ENCODE measurements around the gene RIC8A. TPM values are rescaled to one million over a fixed set of nuclear protein-coding genes. Genes with fewer than 3 reads are reported as not detected.
A peak's percentile ranks its signal among the peaks of the same experiment; 100 is the strongest.

Gene RIC8A
- total RNA-seq, 1 donor from 2014 or later, result 91.8 TPM

DNA sequence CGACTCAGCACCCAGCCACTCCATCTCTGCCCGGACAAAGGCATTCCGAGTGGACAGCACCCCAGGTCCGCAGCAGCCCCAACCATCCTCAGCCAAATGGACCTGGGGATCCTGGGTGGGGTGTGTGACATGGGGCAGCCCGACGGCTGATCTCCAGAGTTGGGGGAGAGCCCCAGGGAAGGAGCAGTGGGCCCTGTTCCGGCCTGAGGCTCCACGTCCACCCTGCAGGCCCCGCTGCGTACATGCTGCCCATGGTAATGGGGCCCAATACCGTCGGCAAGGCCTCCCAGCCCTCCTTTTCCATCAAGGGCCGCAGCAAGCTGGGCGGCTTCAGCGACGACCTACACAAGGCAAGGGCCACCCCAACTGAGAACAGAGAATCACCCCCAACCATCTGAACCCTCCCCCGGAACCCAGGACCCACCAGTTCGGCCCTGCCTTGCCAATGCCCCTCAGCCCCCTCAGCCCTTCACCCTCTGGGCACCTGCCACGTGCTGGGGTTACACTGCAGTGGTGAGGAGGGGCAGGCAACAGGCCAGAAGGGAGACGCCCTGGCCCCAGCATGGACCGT lies 9.2 kb upstream of the RIC8A start:
- DNase-seq (peak; percentile 57), ATAC-seq (no peak)
- H3K36me3 ChIP-seq, result peaks cover 13% of the 10 kb centered on the region

DNA sequence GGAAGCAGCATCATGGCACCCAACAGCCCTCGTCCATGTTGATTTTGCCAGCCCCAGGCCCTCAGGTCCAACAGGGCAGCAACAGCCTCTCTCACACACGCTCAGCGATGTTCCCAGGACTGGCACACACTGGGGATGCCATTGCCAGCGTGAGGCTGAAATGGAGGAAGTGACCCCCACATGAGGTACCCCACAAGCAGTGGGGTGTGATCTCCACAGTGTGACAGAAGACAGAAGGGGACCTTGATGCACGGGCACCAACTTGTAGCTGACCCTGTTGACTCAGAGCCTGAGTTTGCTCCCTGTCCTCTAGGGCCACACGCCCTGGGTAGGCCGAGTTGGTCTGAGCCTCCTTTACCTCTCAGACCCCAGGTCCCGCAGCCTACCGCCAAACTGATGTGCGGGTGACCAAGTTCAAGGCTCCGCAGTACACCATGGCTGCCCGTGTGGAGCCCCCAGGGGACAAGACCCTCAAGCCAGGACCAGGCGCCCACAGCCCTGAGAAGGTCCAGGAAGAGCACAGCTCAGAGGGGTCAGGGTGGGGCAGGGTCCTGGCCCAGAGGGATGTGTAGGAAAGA lies 8.4 kb upstream of the RIC8A start:
- Histone ChIP-seq H3K4me1 (no peaks in the 10 kb centered on the region), H3K9me3 (no peaks in the 10 kb centered on the region), H3K27me3 (no peaks in the 10 kb centered on the region), H3K4me3 (no peak overlapping the region), H3K27ac (no peak overlapping the region), H3K36me3 (peaks cover 21% of the 10 kb centered on the region)
- peak; percentile 63 for DNase-seq
- ATAC-seq, result no peak
- TF ChIP-seq, protein P1, sequence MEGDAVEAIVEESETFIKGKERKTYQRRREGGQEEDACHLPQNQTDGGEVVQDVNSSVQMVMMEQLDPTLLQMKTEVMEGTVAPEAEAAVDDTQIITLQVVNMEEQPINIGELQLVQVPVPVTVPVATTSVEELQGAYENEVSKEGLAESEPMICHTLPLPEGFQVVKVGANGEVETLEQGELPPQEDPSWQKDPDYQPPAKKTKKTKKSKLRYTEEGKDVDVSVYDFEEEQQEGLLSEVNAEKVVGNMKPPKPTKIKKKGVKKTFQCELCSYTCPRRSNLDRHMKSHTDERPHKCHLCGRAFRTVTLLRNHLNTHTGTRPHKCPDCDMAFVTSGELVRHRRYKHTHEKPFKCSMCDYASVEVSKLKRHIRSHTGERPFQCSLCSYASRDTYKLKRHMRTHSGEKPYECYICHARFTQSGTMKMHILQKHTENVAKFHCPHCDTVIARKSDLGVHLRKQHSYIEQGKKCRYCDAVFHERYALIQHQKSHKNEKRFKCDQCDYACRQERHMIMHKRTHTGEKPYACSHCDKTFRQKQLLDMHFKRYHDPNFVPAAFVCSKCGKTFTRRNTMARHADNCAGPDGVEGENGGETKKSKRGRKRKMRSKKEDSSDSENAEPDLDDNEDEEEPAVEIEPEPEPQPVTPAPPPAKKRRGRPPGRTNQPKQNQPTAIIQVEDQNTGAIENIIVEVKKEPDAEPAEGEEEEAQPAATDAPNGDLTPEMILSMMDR (IDR thresholded peaks at IDR 0.05), result no peak
- intact Hi-C loops (cut with DNase I), result no loop called here

More for the DNA sequence above, 9.2 kb upstream of the RIC8A start:
- Histone ChIP-seq H3K27me3 (no peaks in the 10 kb centered on the region), H3K4me1 (no peaks in the 10 kb centered on the region), H3K27ac (no peak overlapping the region), H3K4me3 (no peak overlapping the region), H3K9me3 (no peaks in the 10 kb centered on the region)
- TF ChIP-seq, protein P1 (IDR thresholded peaks at IDR 0.05), result no peak
- intact Hi-C loops (cut with DNase I), result no loop called here

DNA sequence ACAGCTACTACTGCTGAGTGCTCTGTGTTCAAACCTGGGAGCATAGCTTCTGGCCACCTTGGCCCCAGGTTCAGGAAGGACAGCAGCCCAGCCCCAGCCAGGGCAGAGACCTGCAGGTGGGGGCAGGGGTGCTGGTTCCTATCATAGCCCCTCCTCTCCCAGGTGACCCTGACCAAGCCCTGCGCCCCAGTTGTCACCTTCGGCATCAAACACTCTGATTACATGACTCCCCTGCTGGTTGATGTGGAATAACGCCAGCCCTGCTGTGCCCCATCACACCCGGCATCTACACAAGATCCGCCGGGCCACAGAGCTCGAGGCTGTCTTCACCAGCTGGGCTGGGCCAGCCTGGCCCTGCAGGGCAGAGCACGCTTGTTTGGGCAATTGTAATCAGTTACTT lies 7.7 kb upstream of the RIC8A start:
- intact Hi-C loops (cut with DNase I), result no loop called here

DNA sequence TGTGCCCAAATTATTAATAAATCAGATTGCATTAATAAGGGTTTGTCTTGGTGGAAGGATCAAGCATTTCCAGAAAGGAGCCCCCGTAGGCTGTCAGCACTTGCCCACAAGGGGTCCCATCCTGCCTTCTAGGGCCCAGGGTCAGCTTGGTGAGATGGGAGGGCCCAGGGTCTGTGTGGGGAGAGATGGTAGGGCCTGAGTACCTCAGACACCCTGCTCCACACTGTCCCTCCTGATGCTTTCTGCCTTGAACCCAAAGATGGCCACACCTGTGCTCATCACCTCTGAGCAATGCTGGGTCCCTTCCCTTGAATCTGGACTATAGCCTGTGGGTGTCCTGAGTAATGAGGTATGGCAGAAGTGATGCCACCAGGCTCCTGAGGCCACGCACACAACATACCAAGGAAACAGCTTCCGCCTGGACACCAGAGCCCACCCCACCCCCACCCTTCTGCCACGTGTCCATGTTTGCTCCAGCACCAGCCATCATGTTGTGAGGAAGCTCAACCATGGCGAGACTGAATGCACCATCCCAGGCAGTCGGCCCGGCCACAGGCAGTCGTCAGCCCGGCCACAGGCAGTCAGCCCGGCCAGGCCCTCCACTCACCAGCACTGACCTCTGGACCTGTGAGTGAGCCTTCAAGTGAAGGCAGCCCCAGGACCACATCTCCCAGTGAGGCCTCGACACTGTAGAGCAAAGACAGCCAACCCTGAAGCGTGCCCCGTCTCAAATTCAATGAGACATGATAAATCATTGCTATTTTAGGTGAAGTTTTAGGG lies 7.1 kb upstream of the RIC8A start:
- TF ChIP-seq, protein P1 (IDR thresholded peaks at IDR 0.05), result no peak
- intact Hi-C loops (cut with DNase I), result no loop called here
- peak; percentile 56 for DNase-seq
- H3K9me3 ChIP-seq, result no peaks in the 10 kb centered on the region
- peaks cover 34% of the 10 kb centered on the region for H3K36me3 ChIP-seq
- H3K27ac ChIP-seq, result no peak overlapping the region
- no peaks in the 10 kb centered on the region for H3K27me3 ChIP-seq
- H3K4me3 ChIP-seq, result no peak overlapping the region
- H3K4me1 ChIP-seq, result peaks cover 6% of the 10 kb centered on the region
- ATAC-seq, result no peak

More for the DNA sequence above, 7.7 kb upstream of the RIC8A start:
- TF ChIP-seq, protein P1 (IDR thresholded peaks at IDR 0.05), result no peak
- Histone ChIP-seq H3K27ac (no peak overlapping the region), H3K36me3 (peaks cover 28% of the 10 kb centered on the region), H3K4me3 (no peak overlapping the region), H3K4me1 (no peaks in the 10 kb centered on the region), H3K27me3 (no peaks in the 10 kb centered on the region), H3K9me3 (no peaks in the 10 kb centered on the region)
- ATAC-seq, result no peak
- peak; percentile 55 for DNase-seq

DNA sequence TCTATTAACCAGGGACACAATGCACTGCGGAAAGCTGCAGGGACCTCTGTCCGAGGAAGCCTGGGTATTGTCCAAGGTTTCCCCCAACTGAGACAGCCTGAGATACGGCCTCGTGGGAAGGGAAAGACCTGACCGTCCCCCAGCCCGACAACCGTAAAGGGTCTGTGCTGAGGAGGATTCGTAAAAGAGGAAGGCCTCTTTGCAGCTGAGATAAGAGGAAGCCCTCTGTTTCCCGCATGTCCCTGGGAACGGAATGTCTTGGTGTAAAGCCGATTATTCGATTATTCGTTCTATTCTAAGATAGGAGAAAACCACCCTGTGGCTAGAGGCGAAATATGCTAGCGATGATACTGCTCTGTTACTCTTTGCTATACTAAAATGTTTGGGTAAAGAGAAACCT lies 5.5 kb upstream of the RIC8A start:
- ATAC-seq (no peak), DNase-seq (no peak)
- Histone ChIP-seq H3K4me1 (peaks cover 16% of the 10 kb centered on the region), H3K27me3 (no peaks in the 10 kb centered on the region), H3K9me3 (no peaks in the 10 kb centered on the region), H3K4me3 (no peak overlapping the region), H3K27ac (no peak overlapping the region), H3K36me3 (peaks cover 35% of the 10 kb centered on the region)
- TF ChIP-seq, protein P1 (IDR thresholded peaks at IDR 0.05), result no peak
- intact Hi-C loops (cut with DNase I), result no loop called here
